Measurements from ENCODE around the gene ZNF554. TPM values are rescaled to one million over a fixed set of nuclear protein-coding genes. Genes with fewer than 3 reads are reported as not detected.

Gene ZNF554
- total RNA-seq, 1 experiment from 2014 or later, result 3.3 TPM

DNA sequence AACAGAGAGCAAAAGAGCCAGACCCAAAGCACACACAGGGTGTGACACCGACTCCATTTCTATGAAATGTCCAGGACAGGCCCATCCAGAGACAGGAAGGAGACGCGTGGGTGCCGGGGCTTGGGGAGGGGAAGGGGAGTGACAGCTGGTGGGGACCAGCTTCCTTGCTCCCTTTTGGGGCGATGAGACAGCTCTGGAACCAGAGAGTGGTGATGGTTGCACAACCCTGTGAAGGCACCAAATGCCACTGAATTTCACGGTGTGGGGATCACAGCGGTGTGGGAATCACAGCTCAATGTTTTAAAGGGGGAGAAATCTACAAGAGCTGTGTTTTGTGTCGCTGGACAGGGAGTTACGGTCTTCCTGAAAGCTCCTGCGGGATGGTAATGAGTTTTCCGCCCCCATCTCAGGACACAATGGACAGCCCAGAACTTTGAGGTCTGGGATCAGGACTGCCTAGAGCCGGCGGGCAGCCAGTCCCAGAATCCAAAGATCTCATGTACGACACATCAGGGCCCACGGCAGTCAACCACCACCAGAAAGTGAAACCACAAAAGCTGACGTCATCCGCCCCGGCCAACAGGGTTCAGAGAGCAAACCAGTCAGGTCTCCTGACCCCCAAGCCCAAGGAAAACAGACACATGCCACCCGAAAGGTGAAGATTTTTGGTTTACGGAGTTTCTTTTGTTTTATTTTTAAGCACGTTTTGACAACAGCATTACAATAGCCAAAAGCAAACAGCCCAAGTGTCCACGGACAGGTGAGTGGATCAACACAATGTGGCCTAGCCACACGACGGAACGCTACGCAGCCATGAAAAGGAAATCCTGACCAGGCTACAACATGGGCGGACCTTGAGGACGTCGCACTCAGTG, 43.9 kb upstream of the ZNF554 start:
- TF ChIP-seq EZH2 (IDR thresholded peaks at IDR 0.05; ENCODE audit: low read depth) (no peak), CTCF (conservative IDR thresholded peaks at IDR 0.05) (no peak)
- DNase-seq, result no peak
- Histone ChIP-seq H3K4me1 (replicated peaks; ENCODE audit: insufficient read depth) (no peaks in the 10 kb centered on the region), H3K9me3 (ENCODE audit: insufficient read depth, low read depth) (no peaks in the 10 kb centered on the region), H3K27me3 (ENCODE audit: insufficient read depth, low read depth) (no peaks in the 10 kb centered on the region), H3K27ac (no peak overlapping the region), H3K4me2 (no peak overlapping the region), H3K9me2 (ENCODE audit: insufficient read depth) (no peaks in the 10 kb centered on the region), H2AFZ (no peak overlapping the region), H3K4me3 (no peak overlapping the region), H3K36me3 (ENCODE audit: low read depth) (no peaks in the 10 kb centered on the region), H3K79me2 (ENCODE audit: low read depth) (peaks cover 81% of the 10 kb centered on the region), H4K20me1 (ENCODE audit: insufficient read depth) (peaks cover 13% of the 10 kb centered on the region), H3F3A (ENCODE audit: insufficient read depth, low read depth) (no peaks in the 10 kb centered on the region)
- no TSS peak for BruUV-seq (replicated peaks)
- ChIA-PET CTCF (no interaction called here), POLR2A (ENCODE audit: unreplicated experiment) (interaction anchor here (0.6 kb wide), 1 partner anchor 1433 kb away, joined by 3 read pairs; no protein-coding TSS in a partner anchor)
- intact Hi-C loops (cut with micrococcal nuclease; ENCODE audit: unreplicated experiment), result no loop called here

DNA sequence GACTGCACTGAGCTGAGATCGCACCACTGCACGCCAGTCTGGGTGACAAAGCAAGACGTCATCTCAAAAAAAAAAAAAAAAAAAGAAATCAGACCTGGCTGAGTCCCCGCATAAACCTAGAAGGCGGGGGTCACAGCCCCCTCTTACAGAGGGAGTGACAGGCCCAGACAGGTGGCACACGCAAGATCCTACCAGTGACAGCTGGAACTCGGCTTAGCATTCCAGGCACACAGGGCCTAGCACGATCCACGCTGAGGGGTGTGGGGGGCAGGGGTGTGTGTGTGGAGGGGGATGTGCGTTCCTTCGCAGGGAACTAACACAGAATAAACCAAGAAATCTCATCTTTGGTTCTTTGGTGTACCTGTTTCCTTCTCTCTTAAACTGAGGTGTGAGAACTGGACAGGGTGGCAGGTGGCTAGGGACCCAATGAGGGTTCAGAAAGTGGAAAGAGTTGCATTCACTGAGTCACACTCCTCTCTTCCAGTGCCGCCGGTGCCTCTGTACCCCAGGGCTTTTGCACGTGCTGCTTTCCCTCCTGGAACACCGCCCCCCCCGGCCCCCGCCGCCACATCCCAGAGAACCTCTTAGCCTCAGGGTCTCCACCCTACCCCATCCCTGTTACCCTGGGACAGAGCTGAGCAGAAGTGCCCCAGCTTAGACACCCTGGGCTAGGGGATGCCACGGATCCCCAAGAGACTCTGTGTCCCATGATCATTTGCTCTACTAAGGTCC, 41.5 kb upstream of the ZNF554 start:
- no peaks in the 10 kb centered on the region for H3K9me3 ChIP-seq (ENCODE audit: insufficient read depth, low read depth)
- DNase-seq, result no peak
- TF ChIP-seq CTCF (conservative IDR thresholded peaks at IDR 0.05), result no peak
- TF ChIP-seq EZH2 (IDR thresholded peaks at IDR 0.05; ENCODE audit: low read depth), result no peak
- no peak overlapping the region for H3K27ac ChIP-seq
- no peaks in the 10 kb centered on the region for H3K36me3 ChIP-seq (ENCODE audit: low read depth)
- H3K27me3 ChIP-seq (ENCODE audit: insufficient read depth, low read depth), result no peaks in the 10 kb centered on the region
- no peaks in the 10 kb centered on the region for H3K9me2 ChIP-seq (ENCODE audit: insufficient read depth)
- H4K20me1 ChIP-seq (ENCODE audit: insufficient read depth), result peaks cover 14% of the 10 kb centered on the region
- H3K4me1 ChIP-seq (replicated peaks; ENCODE audit: insufficient read depth), result 0 out of 2 replicates have a peak, but pooled peaks cover 5% of the 10 kb centered on the region
- intact Hi-C loops (cut with micrococcal nuclease; ENCODE audit: unreplicated experiment), result no loop called here
- peaks cover 90% of the 10 kb centered on the region for H3K79me2 ChIP-seq (ENCODE audit: low read depth)
- no peak overlapping the region for H2AFZ ChIP-seq
- no TSS peak for BruUV-seq (replicated peaks)
- no peaks in the 10 kb centered on the region for H3F3A ChIP-seq (ENCODE audit: insufficient read depth, low read depth)
- POLR2A ChIA-PET (ENCODE audit: unreplicated experiment), result no interaction called here
- no peak overlapping the region for H3K4me2 ChIP-seq
- CTCF ChIA-PET, result no interaction called here
- H3K4me3 ChIP-seq, result no peak overlapping the region

DNA sequence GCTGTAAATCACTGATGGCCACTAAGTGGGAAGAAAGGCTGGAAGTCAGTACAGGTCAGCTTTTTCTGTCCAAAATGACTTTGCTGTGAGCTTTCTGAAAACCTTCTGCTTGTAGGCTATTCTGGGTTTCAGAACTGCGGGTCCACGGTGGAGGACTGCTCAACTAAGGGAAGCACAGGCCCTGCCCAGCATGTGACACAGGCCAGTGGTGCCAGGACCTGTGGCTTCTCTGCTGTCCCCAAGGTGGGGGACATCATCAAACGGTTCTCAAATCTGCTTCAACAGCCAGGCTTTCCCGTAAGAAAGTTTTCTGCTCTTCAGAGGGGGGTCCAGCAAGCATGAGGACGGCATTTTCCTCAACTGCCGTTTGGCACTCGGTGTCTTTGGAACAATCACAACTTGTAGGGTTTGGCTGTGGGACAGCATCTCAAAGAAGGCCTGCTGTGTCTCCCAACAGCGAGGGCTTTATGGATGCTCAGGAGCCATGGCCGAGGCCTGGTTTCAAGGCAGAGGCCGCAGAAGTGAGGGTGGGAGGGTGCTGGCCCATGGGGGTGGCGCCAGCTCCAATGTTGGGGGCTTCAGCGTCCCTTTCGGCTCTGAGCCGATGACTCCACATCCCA, 40.4 kb upstream of the ZNF554 start:
- Histone ChIP-seq H2AFZ (no peak overlapping the region), H3K9me2 (ENCODE audit: insufficient read depth) (no peaks in the 10 kb centered on the region), H3K27me3 (ENCODE audit: insufficient read depth, low read depth) (no peaks in the 10 kb centered on the region), H3F3A (ENCODE audit: insufficient read depth, low read depth) (peaks cover 5% of the 10 kb centered on the region; the same call in 1 of the 2 replicates), H3K4me3 (no peak overlapping the region), H3K4me1 (replicated peaks; ENCODE audit: insufficient read depth) (peaks cover 10% of the 10 kb centered on the region; the same call in 1 of the 2 replicates), H3K79me2 (ENCODE audit: low read depth) (peaks cover 86% of the 10 kb centered on the region), H3K27ac (no peak overlapping the region), H3K36me3 (ENCODE audit: low read depth) (no peaks in the 10 kb centered on the region), H3K9me3 (ENCODE audit: insufficient read depth, low read depth) (no peaks in the 10 kb centered on the region), H3K4me2 (no peak overlapping the region), H4K20me1 (ENCODE audit: insufficient read depth) (peaks cover 14% of the 10 kb centered on the region)
- ChIA-PET CTCF (no interaction called here), POLR2A (ENCODE audit: unreplicated experiment) (no interaction called here)
- no peak for TF ChIP-seq CTCF (conservative IDR thresholded peaks at IDR 0.05)
- no peak for TF ChIP-seq EZH2 (IDR thresholded peaks at IDR 0.05; ENCODE audit: low read depth)
- no peak for DNase-seq
- intact Hi-C loops (cut with micrococcal nuclease; ENCODE audit: unreplicated experiment), result no loop called here
- BruUV-seq (replicated peaks), result no TSS peak

All from PC-9 (cell line).